OCI-LY7 (cell line): ENCODE measurements around the gene CEP104. TPM values are rescaled to one million over a fixed set of nuclear protein-coding genes. Genes with fewer than 3 reads are reported as not detected.

Experiments used
- BruUV-seq: library from RNA; stranded (reverse); fragments of 400-500 nt; replicated peaks from 2 replicates; lab custom pipeline; 2021; lab: Mats Ljungman, UMichigan
- CTCF ChIA-PET: fragments of 300-600 bp; sonication (Branson Sonifier 250); formaldehyde crosslinking; loops from one replicate; lab custom pipeline; 2022; ENCODE audit warnings: antibody characterized with exemption; ENCODE audit not compliant: unreplicated experiment; lab: Charles Lee
- POLR2A ChIA-PET: fragments of 300-600 bp; sonication (Branson Sonifier 250); formaldehyde crosslinking; loops from one replicate; lab custom pipeline; 2022; ENCODE audit warnings: antibody characterized with exemption; lab: Charles Lee
- DNase-seq: peaks from one replicate; pipeline ENCODE4 v3.0.0-alpha.2; 2015; ENCODE audit warnings: low spot score
- H2AFZ ChIP-seq: fragments of 200-600 bp; sonication (generic), shearing (Covaris generic); 2 replicates; pipeline ENCODE4 v1.6.1; 2014; ENCODE audit warnings: mild to moderate bottlenecking, antibody characterized with exemption, low read length, moderate library complexity
- H3K27ac ChIP-seq: fragments of 200-600 bp; sonication (generic); 2 replicates; pipeline ENCODE4 v1.5.1; 2014; ENCODE audit warnings: mixed run types, low read depth, mild to moderate bottlenecking, moderate library complexity, low read length, inconsistent platforms; ENCODE audit not compliant: poor library complexity, severe bottlenecking
- H3K36me3 ChIP-seq: fragments of 200-600 bp; sonication (generic); 2 replicates; pipeline ENCODE4 v1.6.1; 2014; ENCODE audit warnings: mild to moderate bottlenecking, antibody characterized with exemption, low read length, moderate library complexity, mixed read lengths; ENCODE audit not compliant: insufficient read depth
- H3K4me1 ChIP-seq: fragments of 200-600 bp; sonication (generic); 2 replicates; pipeline ENCODE4 v1.5.1; 2014; ENCODE audit warnings: mild to moderate bottlenecking, low read length; ENCODE audit not compliant: insufficient read depth, poor library complexity, severe bottlenecking
- H3K4me2 ChIP-seq: fragments of 200-600 bp; sonication (generic); 2 replicates; pipeline ENCODE4 v1.6.1; 2014; ENCODE audit warnings: mild to moderate bottlenecking, low read length
- H3K4me3 ChIP-seq: fragments of 200-600 bp; sonication (generic); 2 replicates; pipeline ENCODE4 v1.5.1; 2014; ENCODE audit warnings: mild to moderate bottlenecking, low read depth, low read length; ENCODE audit not compliant: poor library complexity, severe bottlenecking
- H3K79me2 ChIP-seq: fragments of 200-600 bp; sonication (generic); 2 replicates; pipeline ENCODE4 v1.6.1; 2016; ENCODE audit warnings: low read depth, mild to moderate bottlenecking, low read length, moderate library complexity, mixed read lengths; ENCODE audit not compliant: insufficient read depth
- H3K9me2 ChIP-seq: fragments of 200-600 bp; sonication (generic); 2 replicates; pipeline ENCODE4 v1.6.1; 2016; ENCODE audit warnings: mild to moderate bottlenecking, low read length, mixed read lengths; ENCODE audit not compliant: insufficient read depth
- H3K9me3 ChIP-seq: fragments of 200-600 bp; sonication (generic); 2 replicates; pipeline ENCODE4 v1.6.1; 2014; ENCODE audit warnings: mild to moderate bottlenecking, mixed run types, low read length, mixed read lengths
- H4K20me1 ChIP-seq: fragments of 200-600 bp; sonication (generic); 2 replicates; pipeline ENCODE4 v1.6.1; 2014; ENCODE audit warnings: mild to moderate bottlenecking, antibody characterized with exemption, low read length, moderate library complexity, mixed read lengths; ENCODE audit not compliant: insufficient read depth
- EZH2phosphoT487 ChIP-seq: fragments of 200-600 bp; sonication (generic); IDR thresholded peaks from 2 replicates; pipeline ENCODE4 v1.6.1; 2018; ENCODE audit warnings: low read depth, borderline replicate concordance, mild to moderate bottlenecking, mixed run types, antibody characterized with exemption, low read length, moderate library complexity, mixed read lengths
- intact Hi-C: fragments of 100-400 bp; cut with micrococcal nuclease; formaldehyde crosslinking; loops from one replicate; pipeline ENCODE4 v1.10.0; 2022; ENCODE audit not compliant: unreplicated experiment
- total RNA-seq, 2 experiments: library from RNA; depleted of rRNA in 1 of 2; stranded (reverse); fragments of >200 nt in 1 of 2; shearing (Covaris generic) in 1 of 2; gene quantifications; 2 replicates each; pipeline ENCODE4 v1.2.3, GENCODE V29; 2014 to 2022
- TF ChIP-seq, protein P1 (sequence below): fragments of 200-600 bp; sonication (generic); conservative IDR thresholded peaks from 2 replicates; pipeline ENCODE4 v1.5.1; 2014; ENCODE audit warnings: mild to moderate bottlenecking, antibody characterized with exemption, low read length, moderate library complexity, mixed read lengths

The CEP104 gene
- total RNA-seq, 2 experiments from 2014 or later = 26.8 to 71.0 TPM

DNA sequence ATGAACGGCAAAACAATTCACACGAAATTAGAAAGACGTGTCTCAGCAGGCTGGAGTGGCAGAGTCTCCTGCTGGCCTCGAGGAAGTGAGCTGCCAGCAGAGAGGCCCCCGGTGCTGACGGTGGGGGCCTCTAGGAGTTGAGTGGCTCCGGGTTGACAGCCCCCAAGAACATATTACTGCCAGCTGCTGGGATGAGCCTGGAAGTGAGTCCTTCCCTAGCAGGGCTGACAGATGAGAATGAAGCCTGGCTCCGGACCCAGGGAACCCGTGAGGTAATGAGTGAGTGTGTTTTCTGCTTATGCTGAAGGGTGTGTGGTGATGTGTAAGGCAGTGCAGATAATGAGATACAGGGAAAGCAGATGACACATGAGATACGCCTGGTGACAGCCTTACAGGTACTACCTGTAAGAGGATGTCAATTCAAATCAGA is 37.2 kb downstream of the CEP104 start:
- H4K20me1 ChIP-seq = no peaks in the 10 kb centered on the region
- no peaks in the 10 kb centered on the region for H3K9me3 ChIP-seq
- no peak overlapping the region for H3K4me3 ChIP-seq
- intact Hi-C loops = no loop called here
- no peak overlapping the region for H3K27ac ChIP-seq
- POLR2A ChIA-PET = interaction anchor here (1.0 kb wide), 1 partner anchor 53 kb away, joined by 4 read pairs; no protein-coding TSS in a partner anchor
- H3K9me2 ChIP-seq = no peaks in the 10 kb centered on the region
- peaks cover 58% of the 10 kb centered on the region for H3K36me3 ChIP-seq
- CTCF ChIA-PET = no interaction called here
- no peak overlapping the region for H2AFZ ChIP-seq
- no peaks in the 10 kb centered on the region for H3K4me1 ChIP-seq
- no peak for DNase-seq
- H3K4me2 ChIP-seq = no peak overlapping the region
- TF ChIP-seq, protein P1, sequence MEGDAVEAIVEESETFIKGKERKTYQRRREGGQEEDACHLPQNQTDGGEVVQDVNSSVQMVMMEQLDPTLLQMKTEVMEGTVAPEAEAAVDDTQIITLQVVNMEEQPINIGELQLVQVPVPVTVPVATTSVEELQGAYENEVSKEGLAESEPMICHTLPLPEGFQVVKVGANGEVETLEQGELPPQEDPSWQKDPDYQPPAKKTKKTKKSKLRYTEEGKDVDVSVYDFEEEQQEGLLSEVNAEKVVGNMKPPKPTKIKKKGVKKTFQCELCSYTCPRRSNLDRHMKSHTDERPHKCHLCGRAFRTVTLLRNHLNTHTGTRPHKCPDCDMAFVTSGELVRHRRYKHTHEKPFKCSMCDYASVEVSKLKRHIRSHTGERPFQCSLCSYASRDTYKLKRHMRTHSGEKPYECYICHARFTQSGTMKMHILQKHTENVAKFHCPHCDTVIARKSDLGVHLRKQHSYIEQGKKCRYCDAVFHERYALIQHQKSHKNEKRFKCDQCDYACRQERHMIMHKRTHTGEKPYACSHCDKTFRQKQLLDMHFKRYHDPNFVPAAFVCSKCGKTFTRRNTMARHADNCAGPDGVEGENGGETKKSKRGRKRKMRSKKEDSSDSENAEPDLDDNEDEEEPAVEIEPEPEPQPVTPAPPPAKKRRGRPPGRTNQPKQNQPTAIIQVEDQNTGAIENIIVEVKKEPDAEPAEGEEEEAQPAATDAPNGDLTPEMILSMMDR = no peak
- no peak for TF ChIP-seq EZH2phosphoT487
- H3K79me2 ChIP-seq = no peaks in the 10 kb centered on the region
- no TSS peak for BruUV-seq

DNA sequence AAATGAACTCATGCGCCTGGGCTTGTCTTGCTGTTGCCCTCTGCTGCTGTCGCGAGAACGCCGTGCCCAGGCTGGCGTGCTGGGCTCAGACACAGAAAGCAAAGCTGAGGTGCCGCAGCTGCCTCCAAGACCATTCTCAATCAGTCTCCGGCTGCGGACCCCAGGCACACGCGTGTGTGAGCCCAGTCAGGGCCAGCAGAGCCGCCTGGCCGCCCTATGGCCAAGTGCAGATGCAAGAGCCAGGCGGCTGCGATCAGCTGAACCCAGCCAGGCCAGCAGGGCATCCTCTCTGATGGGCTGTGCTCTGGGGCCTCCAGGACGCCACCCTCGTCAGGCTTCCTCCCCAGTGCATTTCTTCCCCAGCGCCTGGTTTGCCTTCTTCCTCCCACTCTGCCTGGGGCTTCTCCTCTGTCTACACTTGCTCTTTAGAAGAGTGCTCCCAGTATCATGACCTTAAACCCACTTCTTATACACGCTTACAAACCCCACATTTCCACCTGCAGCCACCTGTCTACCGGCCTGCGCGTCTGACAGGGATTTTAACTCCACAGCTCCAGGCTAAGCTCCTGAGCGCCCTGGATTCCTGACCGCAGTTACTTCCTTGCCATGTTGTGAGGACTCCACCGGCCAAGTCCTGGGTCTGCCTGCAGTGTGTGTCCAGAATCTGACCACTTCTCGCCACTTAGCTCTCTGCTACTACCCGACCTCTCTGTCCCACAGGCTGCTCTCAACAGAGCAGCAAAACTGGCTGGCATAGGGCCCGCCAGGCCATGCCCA is 39.0 kb downstream of the CEP104 start:
- BruUV-seq = no TSS peak
- ChIA-PET POLR2A (no interaction called here), CTCF (no interaction called here)

More for the DNA sequence above, 39.0 kb downstream of the CEP104 start:
- no peaks in the 10 kb centered on the region for H3K79me2 ChIP-seq
- intact Hi-C loops = no loop called here
- H3K4me3 ChIP-seq = no peak overlapping the region
- H4K20me1 ChIP-seq = no peaks in the 10 kb centered on the region
- no peak overlapping the region for H3K4me2 ChIP-seq
- no peak for TF ChIP-seq EZH2phosphoT487
- TF ChIP-seq, protein P1 = no peak
- no peak overlapping the region for H2AFZ ChIP-seq
- H3K9me2 ChIP-seq = no peaks in the 10 kb centered on the region
- H3K9me3 ChIP-seq = no peaks in the 10 kb centered on the region
- DNase-seq = no peak
- no peak overlapping the region for H3K27ac ChIP-seq
- peaks cover 57% of the 10 kb centered on the region for H3K36me3 ChIP-seq
- H3K4me1 ChIP-seq = no peaks in the 10 kb centered on the region
